T-helper 2 cell (primary cell): ENCODE data around the gene MYO16.

Source experiments
- DNase-seq, 5 experiments: peaks; one replicate each; pipeline versions ENCODE4 v3.0.0 to v3.0.0-alpha.2; 2012 to 2022

Gene MYO16

DNA sequence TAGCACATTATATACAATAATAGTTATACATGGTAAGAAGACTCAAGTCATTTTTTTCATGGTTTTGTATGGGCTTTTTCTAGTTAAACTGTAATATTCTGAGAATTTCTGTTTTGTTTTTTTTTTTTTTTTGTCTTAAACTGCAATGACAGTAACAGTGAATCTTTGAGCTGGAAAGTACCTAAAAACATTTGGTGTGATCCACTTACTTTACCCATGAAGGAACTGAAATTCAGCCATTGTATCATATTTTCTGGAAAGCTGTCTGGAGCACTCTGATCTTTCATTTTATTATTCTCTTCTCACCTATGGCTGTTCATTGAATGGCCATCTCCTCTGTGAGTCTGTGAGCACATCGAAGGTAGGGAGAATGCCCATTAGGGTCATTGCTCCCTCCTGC, 37.8 kb downstream of the MYO16 start:
- DNase-seq = no peak

DNA sequence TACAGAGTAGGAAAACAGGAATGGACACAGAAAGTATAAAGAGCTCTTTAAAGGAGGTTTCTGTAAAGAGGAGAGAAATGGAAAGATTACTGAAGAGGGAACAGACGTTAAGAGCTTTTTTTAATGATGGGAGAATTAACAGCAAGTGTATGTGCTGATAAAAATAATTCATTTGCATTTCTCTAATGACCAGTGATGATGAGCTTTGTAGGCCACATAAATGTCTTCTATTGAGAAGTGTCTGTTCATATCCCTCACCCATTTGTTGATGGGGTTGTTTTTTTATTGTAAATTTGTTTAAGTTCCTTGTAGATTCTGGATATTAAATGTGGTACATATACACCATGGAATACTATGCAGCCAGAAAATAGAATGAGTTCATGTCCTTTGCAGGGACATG, 40.0 kb downstream of the MYO16 start:
- no peak for DNase-seq

DNA sequence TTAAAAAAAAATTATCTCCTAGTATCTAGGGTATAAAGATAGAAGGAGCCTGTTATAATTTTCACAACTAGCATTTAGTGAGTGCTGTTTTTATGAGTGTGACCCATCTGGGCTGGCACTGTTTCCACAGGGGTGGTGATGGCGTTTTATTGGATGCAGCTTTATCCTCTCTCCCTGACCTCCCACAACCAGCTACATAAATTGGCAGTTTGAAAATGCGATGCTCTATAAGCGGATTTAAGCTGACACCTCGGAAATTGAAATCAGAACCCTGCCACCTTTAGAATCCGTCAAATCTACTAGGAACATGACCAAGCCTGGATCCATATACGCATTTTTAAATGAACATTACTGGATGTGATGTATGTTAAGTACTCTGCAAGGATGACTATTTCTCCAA, 44.9 kb downstream of the MYO16 start:
- DNase-seq = no peak

DNA sequence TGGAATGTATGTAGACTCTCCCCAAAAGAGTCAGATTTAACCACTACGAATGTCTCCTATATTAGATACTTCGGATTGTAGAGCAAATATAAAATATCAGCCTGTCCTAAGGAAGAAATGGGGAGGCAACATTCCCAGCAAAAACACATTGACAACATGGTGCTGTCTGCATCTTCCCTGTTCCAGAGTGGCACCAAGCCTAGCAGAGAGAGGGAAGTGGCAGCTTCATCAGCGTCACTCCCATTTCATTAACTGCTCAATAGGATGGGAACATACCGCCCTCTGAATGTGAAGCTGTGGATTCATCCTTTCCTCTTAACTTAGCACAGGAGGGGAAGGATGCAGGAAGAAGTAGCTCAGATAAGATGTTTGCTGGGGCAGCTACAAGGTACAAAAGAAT, 45.4 kb downstream of the MYO16 start:
- no peak for DNase-seq

DNA sequence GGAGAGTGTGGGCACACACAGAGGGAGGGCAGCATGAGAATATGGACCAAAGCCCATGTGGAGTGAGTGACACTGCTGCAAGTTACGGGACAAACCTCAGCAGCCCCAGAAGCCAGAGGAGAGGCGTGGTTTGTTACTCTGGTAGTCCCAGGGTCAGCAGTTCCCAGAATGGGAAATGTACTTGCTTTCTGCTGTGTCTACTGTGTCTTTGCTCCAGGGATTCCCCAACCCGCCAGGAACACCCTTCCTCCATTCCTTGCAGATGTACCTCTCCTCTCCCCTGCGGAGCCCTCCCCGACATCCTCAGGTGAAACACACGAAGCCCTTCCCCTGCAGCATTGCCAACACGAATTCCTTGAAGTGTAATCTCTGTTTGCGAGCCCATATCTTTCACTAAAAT, 47.2 kb downstream of the MYO16 start:
- DNase-seq = no peak

DNA sequence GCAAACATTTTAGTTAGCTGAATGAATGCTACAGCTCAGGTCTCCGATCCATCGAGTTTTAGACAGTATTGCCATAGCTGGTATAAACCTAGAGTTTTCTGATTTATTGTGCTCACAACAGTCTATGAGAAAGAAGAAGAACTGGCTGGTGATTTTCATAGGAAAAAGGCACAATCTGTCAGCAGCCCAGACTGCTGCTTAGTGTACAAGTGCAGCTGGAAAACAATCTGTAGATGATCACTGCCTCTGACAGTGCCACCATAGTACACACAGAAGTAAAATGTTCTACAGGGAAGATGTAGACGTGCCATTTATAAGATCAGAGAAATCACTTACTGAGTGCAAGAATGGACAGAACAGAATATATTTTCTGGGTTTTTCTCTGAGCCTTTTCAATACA, 48.4 kb downstream of the MYO16 start:
- DNase-seq = no peak

DNA sequence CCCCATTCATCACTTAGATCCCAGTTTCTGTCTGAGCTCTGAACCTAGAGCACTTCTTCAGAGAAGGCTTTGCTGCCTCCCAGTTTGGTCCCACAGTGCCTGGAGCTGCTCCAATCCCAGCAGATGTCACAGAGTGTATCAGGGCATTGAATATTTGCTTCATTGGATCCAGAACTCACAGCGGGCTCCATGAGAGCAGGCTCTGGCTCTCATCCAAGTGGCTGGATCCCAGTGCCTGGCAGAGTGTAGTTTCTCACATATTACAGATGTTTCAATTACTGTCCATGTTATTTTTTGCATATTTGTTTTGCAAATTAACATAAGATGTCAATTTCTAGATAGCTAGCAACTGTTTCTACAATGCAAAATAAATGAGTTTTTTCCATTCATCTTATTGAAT, 50.6 kb downstream of the MYO16 start:
- no peak for DNase-seq

DNA sequence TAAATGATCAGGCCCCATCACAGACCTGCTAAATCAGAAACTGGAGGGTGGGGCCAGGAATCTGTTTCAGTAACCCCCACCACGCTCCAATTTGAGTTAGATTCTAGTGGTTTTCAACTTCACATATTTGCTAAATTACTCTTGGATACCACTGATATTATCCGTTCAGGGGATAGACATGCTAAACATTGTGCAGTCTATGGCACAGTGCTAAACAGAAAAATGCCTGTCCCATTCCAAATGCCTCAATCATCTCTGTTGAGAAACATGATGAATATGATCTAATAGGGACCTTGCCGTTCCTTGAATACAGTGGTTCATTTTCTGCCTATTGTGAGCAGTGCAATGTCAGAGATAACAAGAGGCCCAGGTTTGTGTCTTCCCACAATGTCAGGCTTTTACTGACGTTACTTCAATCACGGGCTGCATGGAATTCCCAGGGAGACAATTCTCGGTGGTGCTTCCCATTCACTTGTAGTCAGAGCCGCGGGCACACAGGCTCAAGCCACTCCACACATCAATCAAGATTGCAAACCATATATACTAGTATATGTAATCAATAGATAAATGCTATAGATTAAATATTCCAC, 52.7 kb downstream of the MYO16 start:
- no peak for DNase-seq

DNA sequence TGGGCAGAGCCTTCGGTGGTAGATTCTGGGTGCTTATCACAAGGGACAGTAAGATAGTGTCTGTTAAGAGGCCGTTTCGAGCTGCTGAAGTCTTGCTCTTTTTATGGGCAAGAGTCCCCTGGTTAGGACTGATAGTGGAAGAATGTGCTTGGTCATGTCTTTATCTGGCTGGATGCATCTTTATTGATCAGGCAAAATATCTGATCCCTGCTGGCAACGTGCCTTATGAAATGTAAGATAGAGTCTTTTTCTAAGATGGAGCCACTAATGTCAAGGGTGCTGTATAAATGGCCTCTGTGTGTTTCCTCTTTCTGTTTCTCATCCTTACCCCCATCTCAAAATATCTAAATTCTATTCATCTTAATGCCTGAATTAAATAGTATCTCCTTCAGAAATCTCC, 53.3 kb downstream of the MYO16 start:
- DNase-seq = no peak

DNA sequence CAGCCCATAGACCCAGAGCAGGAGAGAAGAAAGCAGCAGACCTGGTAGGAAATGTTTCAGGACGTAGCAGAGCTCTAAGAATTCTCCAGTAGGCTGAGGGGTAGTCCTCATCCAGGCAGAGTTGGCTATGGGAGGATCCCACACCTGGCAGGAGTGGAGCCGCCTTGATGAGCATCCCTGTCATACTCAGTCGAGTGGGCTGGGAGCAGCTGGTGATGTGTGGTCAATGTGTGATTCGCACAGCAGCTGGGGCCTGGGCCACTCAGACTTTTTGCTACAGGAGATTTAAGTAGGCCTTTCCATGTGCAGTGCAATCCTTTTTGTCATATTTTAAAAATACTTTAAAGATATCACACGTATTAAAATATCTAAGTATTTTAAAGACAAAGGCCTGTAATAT, 56.6 kb downstream of the MYO16 start:
- no peak for DNase-seq

DNA sequence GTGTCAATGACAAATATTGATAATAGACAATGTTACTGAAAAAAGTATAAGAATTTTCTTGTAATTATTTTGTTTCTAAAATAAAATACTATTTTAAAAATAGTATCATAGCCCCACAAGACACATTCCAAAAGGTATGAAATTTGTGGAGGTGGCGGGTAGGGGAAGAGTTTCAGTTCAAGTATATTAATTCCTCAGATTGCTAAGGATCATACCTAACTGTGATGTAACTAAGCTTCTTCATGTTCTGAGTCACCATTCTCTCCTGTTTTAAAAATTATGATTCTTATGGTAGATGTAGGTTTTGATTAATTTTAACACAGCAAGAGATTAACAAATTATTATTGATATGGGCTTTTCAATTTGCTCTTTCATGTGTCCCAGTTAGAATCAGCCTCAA, 61.3 kb downstream of the MYO16 start:
- no peak for DNase-seq

DNA sequence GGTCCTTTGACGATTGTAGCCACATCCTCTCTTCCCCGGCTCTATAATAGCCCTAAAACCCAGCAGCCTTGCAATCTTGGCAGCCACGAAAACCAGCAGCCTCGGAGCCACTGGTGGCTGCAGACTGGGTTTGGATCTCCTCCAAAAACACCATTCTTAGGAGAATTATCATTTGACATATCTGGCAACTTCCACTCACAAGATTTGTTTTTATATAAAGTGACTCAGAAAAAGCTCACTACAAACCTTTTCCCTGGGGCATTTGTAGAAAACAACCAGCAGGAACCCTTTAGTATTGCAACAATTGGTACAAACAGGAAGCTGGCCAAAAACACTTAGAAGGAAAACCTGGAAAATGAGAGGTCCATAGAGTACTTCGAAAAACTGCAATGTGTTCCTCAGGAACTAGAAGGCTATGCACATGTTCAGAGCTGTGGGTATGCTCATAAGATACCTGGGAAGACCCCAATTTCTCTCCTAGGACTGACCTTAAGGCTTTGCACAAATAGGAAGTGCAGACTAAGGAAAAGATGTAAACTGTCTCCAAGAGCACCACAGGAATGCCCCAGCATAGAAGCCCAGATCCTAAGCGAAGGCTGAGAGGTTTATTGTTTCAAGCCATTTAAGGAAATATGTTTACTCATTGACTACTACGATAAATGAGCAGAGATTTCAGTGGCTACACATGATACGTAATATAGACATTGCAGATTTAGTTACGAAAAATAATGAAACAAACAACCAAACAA, 71.2 kb downstream of the MYO16 start:
- peak in 1 of 5 experiments; percentile 1 for DNase-seq

DNA sequence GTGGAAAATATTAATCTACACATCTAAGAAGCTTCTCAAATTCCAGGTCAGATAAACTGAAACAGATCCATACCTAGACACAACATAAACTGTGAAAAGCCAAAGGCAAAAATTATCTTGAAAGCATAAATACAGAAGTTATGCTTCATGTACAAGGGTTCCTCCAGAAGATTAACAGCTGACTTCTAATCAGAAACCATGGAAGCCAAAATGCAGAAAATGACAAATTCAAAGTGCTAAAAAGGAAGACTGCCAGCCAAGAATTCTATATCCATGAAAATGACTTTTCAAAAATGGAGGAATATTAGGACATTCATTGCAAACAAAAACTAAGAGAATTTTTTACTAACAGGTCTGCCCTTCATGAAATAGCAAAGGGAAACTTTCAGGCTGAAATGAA, 72.8 kb downstream of the MYO16 start:
- DNase-seq = no peak

DNA sequence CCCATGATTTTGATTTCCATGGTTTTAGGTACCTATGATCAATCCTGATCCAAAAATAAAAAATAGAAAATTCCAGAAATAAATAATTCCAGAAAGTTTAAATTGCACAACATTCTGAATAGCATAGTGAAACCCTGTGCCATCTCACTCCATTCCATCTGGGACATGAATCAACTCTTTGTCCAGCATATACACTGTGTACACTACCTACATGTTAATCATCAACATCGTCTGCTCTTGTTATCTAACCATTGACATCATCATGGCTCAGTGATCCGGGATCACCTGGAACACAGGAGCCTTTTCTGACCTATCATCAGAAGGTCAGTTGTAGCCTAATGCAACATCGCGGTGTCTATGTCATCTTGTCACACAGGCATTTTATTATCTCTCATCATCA, 75.6 kb downstream of the MYO16 start:
- DNase-seq = no peak

DNA sequence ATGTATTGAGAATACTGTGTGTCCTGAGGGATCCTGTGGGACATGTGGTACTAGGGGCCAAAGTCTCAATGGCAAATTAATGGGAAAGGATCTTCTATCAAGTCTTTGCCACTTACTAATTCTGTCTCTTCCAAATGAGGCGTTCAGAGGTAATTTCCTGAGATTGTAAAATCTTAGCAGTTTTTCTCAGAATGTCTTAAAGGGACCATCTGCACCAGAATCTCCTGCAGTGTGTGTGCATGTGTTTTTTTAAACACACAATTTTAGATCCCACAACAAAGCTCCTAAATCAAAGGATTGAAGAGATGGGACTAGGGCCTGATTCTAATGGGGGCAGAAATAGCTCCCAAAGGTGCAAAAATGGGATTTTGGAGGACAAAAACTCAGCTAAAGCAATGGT, 78.2 kb downstream of the MYO16 start:
- no peak for DNase-seq

DNA sequence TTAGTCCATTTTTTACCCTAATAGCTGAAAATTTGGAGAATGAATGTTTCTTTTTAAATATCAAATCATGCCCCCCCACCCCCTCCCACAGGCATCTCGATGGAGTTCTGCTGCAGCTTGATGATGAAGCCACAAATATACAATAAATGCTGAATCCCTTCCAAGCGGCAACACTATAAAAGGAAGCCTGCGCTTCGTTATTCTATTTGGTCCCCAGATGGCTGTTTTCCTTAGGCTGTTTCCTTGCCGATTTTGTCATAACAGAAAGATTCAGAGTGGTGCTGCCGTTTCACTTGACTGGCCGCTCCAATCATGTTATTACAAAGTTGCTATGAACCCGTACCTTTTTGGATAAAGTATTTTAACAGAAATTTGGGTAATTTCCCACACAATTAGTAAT, 79.5 kb downstream of the MYO16 start:
- DNase-seq = no peak

DNA sequence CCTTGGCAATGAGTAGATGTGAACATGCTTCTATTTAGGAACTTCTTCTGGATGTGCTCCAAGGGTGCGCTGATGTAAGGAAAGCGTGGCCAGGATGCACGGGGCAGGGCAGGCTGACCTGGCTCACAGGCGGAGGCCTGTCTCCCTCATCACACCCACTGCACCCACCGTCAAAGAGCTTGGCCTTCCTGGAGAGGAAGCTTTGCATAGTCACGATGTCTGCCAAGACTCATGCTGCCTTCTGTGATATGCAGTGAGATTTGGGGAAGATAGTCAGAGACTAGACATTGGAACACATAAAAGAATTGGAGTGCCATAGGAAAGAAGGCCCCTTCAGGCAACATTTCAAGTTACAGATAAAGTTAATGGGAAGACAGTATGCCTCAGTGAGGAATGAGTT, 82.0 kb downstream of the MYO16 start:
- DNase-seq = no peak

DNA sequence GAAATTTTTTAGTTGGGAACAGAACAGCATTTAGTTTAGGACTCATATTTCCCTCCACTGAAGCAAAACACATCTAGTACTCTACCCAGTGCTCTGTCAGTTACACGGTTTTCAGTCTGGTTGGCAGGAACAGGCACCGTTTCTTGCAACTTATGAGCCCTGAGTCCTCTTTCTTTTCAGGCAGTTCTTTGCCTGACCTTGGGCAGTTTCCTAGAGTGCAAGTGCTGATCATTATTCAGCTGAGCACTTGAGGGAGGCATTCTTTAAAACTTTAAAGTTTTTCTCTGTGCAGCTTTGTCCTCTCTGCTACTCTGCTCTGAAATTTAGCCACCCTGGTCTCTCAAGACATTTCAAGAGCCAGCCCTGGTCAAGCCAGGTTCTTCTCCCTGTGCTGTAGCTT, 96.1 kb downstream of the MYO16 start:
- DNase-seq = no peak

DNA sequence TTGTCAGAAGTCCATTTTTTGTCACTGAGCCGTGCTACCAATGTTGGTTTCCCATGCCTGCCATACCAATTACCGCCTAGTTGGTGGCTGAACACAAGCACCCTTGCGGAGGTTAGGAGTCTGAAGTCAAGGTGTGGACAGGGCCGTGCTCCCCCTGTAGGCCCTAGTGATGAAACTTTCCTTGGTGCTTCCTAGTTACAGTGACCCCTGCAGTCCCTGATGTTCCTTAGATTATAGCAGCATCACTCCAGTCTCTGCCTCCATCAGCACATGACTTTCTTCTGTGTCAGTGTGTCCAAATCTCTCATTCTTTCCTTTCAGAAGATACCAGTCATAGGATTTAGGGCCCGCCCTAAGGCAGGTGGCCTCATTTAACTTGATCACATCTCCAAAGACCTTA, 99.0 kb downstream of the MYO16 start:
- DNase-seq = no peak

DNA sequence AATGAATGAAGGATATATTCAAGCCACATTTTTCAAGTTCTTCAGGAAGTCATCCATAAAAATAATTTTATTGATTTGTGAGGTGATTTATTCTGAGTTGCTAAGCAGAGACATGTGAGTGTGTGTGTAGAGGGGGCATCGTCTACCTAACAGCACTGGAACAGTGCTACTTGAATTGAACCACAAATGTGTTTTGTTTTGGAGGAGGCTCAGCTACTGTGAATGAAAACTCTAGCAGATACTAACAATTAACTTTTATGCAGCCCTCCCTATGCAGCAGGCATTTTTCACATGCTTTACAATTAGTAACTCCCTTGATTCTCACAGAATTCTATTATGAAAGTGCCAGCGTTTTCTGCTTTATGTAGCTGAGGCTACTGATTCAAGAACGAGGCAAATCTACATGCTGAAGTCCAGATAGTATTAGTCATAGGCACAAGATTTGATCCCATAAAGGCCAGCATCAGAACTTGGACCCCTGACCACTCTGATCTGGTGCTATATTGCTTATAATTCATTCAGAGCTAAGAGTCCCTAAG, 103.7 kb downstream of the MYO16 start:
- no peak for DNase-seq

DNA sequence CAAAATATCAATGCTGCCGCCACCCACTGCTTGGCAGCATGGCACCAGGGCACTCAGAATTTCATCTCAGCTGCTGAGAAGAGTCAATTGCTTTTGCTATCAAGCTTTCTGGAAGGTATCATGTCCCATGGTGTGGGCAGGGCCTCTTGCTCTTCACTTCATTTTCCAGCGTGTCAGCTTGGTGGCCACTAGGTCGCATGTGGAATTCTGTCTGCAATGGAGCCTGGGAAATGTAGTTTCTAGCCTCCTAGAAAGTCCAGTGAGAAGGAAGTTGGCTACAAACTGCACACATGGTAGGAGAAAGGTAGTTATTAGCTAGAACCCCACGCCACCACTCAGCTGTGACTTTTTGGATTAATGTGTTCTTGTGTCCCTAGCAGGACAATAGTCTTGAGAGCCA, 105.3 kb downstream of the MYO16 start:
- no peak for DNase-seq

DNA sequence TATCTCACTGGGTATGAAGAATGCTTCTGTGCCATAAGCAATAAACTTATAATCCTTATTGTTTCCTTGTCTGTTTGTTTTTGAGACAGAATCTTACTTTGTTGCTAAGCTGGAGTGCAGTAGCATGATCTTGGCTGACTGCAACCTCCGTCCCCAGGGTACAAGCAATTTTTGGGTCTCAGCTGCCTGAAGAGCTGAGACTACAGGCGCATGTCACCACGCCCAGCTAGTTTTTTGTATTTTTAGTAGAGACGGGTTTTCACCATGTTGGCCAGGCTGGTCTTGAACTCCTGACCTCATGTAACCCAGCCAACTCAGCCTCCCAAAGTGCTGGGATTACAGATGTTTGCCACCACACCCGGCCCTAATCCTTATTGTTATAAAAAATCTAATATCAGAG, 112.5 kb downstream of the MYO16 start:
- DNase-seq = no peak

DNA sequence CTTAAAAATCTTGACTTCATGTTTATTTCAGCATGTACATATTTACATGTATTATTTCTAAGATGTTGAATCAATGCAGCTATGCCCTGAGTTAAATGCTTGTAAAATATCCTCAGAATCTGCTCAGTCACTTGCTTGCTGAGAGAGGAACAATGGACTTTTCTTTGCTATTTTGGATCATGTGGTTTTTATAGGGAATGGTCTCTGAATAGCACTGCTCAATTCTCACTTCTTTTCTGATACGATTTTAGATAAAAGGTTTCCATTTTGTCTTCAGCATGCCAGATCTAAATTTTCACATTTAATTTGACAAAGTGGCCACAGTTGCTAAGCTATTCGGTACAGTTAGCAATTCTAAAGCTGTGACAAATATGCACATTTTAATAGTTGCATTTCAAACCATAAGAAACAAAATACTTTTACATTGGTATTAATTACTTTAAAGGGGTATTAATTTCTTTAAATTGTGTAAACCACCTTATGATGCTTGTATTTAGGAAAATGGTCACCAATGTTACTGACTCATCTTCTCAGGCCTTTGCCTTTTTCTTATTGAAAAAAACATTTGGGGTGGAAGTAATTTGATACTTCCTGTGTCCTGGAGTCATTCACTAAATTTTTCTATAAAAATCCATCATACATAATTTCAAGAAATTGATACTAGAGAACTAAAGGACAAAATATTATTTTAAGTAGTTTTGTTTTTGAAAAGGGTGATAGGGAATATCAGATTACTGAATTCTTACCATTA, 113.5 kb downstream of the MYO16 start:
- no peak for DNase-seq

DNA sequence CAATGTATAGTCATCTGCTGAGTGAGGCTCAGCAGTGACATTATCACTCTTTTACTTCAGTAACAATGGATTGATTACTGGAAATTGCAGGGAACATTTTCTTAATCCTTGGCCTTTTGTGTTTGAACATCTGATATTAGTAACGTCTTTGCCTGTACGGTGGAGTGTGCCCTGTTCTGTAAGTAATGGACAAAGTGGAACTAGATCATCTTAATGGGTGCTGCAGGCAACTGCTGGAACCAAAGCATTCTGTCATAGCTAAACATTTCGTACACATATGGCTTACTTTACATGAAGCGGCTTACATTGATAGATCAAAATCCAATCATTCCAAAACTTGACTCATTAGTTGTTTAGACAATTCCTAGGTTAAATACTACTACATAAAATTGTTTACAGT, 114.1 kb downstream of the MYO16 start:
- no peak for DNase-seq
